SK-N-MC (cell line): ENCODE measurements around the gene TMEM38A.

ENCODE experiments used
- EZH2 ChIP-seq: fragments of 200-600 bp; sonication (generic); IDR thresholded peaks from one replicate; pipeline ENCODE4 v1.6.1; 2017; ENCODE audit warnings: antibody characterized with exemption
- POLR2AphosphoS5 ChIP-seq: IDR thresholded peaks from 2 replicates; pipeline ENCODE4 v1.6.1; 2012; ENCODE audit warnings: mild to moderate bottlenecking, low read depth, low read length, borderline replicate concordance

DNA sequence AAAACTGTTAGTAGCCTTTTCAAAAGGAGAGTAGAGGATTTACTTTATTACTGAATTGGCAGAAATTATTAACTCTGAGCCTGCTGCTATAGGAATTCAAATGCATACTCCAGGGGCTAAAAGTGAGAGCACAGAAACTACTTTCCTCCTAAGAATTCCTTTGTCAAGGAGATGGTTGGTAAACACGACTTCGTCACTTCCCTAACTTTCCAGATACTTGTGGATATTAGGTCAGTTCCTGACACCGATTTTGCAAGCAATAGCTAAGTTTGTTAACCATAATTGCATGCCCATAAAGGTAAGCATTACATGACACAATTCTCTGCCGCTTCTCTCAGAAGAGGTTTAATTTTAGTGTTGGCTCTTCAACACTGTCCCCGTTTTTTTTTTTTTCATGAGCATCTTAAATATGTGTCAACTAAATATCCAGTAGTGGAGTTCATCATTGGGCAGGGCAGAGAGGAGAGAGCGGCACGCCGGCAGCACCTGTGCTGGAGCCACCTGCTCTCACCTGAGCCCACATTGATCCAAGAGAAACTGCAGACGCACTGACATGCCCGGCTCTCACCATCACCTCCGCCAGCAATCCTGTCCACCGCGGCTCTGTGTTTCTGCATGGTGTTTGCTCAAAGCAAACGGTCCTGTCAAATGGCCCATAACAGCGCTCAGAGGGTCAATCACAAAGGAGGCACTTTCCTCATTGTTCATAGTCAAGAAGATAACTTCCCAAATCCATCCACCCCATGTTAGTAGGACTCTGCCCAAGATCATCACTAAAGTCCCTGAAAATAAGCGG is 35.6 kb upstream of the TMEM38A start:
- no peak for TF ChIP-seq EZH2
- no peak for TF ChIP-seq POLR2AphosphoS5
